HG03432 (cell line): ENCODE measurements around the gene YWHAG.
"Not testable (repeated sequence)": the region's sequence is repeated elsewhere in the genome, so short reads cannot be mapped to it uniquely, and the experiment has no call there.

ENCODE experiments used
- ATAC-seq: cut with Tn5 transposase; IDR thresholded peaks from one replicate; pipeline ENCODE4 v1.9.1; 2021; ENCODE audit warnings: mild to moderate bottlenecking, moderate library complexity; ENCODE audit not compliant: unreplicated experiment

YWHAG gene

DNA sequence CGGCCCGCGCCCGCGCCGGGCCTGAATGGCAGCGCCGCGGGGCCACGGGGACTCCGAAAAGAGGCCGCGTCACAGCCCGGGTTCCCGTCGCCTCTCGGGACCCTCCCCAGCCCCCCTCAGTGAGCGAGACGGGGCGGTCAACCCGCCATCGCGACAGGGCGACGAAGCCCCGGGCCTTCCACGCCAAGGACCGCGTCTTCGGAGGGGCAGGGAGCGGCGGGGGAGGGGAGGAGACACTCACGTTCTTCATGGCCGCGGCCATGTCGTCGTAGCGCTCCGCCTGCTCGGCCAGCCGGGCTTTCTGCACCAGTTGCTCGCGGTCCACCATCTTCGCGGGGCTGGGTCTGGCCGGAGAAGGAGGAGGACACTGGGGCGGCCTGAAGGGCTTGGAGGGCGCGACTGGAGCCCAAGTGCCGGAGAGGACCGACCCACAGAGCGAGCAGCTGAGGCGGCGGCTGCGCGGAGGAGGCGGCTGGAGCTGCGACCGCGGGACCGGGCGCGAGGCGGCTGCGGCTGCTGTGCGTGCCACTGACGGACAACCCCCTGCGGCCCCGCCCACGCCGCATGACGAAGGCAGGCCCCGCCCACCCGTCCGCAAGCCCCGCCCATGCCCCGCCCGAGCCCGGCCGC is at the start of gene YWHAG:
Gene YWHAG (minus strand): TSS at position 511 of the 630 bp plus-strand sequence. CDS start 183 bp downstream, at position 328.
- peak; percentile 75 for ATAC-seq

DNA sequence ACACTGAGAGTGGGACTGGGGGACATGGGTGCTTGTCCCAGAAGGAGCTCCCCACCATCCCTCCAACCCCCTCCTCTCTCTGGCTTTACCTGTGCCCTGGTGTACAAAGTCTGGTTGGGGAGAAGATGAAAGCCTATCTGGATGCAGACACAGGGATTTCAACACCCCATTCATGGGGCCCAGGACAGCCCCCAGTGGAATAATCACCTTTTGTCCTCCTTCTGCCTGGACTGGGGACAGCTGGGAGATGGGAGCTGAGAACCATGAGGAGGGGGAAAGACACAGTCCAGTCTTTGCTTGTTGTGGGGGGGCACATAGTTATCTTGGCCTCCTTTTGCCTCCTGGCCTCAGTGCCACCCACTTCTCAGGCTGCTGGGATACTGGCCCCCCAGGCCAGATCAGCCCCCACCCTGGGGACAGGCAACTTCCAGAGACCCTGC is 49.4 kb upstream of the YWHAG start:
- no peak for ATAC-seq

DNA sequence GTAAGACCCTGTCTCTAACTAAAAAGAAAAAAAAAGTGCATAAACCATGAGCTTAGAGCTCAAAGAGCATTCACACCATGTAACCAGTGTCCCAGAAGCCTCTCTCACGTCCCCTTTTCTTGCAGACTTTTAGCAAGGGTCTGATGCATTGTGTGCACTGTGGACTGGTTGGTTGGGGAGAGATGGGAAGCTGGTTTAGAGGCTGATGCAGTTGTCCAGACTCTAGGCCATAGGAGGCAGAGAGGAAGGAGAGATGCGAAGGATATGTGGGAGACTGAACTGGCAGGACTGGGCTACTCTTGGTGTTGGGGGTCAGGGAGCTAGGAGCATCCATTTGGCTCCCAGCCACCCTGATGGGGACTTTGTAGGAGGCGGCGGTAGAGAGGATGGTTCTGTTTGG is 48.9 kb upstream of the YWHAG start:
- no peak for ATAC-seq

DNA sequence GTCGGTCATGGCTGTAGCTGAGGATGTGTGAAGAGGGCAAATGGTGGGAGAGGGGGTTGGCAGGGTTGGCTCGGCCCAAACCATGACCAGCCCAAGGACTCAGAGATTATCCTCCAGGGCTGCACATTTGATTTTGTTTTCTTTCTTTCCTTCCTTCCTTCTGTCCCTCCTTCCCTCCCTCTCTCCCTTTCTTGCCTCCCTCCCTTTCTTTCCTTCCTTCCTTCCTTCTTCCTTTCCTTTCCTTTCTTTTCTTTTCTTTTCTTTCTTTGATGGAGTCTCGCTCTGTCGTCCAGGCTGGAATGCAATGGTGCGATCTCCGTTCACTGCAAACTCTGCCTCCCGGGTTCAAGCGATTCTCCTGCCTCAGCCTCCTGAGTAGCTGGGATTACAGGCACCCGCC is 46.9 kb upstream of the YWHAG start:
- no peak for ATAC-seq

DNA sequence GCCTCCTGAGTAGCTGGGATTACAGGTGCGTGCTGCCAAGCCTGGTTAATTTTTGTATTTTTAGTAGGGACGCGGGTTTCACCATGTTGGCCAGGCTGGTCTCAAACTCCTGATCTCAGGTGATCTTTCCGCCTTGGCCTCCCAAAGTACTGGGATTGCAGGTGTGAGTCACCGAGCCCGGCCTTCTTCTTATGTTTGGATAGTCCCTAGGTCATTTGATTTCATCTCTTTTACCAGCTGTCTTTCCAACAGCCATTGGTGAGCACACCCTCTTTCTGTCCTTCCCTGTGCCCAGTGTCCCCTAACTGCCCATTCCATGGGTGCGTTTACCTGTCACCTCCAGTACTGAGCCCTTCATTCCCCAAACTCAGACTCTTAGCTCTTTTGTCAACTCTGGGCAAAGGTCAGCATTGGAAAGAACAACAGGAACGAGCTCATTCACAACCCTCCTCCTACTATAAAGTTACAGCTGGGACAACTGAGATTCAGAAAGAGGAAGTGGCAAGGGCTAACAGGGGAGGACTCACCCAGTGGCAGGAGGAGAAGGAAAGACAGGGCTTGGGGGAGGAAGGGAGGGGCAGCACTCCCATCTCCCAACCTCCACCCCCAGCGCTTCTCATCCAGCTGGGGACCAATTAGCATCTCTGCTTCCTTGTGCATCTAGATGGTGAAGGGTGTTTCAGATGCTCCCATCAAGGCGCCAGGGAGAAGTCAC is 45.1 kb upstream of the YWHAG start:
- peak; percentile 47 for ATAC-seq

DNA sequence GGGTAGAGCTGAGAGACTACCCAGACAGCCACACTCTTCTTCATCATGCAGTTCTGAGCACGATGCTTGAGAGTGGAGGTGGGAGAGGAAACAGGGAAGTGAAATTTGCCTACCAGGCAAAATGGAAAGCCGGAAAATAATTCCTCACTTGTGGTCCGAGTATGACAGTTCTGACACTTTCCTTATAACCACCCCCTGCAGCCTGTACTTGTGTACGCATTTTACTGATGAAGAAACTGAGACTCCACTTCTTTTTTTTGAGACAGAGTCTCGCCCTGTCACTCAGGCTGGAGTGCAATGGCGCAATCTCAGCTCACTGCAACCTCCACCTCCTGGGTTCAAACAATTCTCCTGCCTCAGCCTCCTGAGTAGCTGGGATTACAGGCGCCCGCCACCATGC is 44.3 kb upstream of the YWHAG start:
- not testable (repeated sequence) for ATAC-seq

DNA sequence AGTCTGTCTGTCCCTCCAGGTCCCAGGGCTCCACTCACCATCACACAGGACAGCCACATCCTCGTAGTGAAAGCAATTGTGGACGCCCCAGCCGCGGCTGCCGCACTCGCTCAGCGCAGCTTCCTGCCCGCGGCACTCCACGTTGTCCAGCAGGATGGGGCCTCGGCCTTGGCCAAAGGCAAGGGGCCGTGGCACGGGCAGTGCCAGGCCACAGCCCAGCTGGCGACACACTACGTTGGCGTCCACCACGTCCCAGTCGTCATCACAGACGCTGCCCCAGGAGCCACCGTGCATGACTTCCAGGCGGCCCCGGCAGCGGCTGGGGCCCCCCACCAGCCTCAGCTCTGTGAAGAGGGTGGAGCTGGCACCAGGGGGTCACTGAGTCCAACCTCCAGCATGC is 41.5 kb upstream of the YWHAG start:
- ATAC-seq, result no peak

DNA sequence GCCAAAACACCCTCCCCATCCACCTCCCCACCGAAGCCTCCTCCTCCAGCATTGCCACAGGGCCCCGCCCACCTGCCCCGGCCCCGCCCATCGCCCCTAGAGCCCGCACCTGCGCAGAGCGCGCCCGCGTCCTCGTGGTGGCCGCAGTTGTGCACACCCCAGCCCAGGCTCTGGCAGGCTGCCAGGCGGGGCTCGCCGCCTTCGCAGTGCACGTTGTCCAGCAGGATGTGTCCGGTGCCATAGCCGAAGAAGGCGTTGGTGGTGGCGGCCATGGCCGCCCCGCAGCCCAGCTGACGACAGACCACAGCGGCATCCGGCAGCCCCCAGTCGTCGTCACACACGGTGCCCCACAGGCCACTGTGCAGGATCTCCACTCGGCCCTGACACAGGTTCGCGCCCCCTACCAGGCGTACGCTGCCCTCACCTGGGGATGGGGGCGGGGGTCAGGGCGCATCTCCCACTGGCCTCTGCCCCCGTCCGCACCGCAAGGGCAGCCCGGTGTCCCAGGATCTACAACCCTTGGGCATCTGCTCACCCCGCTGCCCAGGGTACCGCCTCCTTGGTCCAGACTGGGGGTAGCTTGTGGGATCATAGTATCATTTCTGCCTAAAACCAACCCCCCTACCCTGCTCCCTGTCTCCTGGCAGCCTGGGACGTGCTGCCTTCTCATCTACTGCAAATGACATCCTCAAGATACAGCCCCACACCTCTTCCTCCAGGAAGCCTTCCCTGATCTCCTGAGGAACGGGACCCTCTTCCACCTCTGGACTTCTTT is 38.8 kb upstream of the YWHAG start:
- ATAC-seq, result no peak

DNA sequence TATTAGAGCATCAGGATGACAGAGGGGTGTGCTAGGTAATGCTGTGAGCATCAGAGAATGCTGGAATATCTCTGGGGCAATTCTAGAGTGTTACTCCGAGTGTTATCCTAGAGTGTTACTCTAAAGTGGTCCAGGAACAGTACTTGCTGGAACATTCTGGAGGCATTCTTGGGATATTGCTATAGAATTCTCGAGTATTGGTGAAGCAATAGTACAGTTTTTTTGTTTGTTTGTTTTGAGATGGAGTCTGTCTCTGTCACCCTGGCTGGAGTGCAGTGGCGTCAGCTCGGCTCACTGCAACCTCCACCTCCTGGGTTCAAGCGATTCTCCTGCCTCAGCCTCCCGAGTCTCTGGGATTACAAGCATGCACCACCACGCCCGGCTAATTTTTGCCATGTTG is 38.1 kb upstream of the YWHAG start:
- ATAC-seq, result no peak

DNA sequence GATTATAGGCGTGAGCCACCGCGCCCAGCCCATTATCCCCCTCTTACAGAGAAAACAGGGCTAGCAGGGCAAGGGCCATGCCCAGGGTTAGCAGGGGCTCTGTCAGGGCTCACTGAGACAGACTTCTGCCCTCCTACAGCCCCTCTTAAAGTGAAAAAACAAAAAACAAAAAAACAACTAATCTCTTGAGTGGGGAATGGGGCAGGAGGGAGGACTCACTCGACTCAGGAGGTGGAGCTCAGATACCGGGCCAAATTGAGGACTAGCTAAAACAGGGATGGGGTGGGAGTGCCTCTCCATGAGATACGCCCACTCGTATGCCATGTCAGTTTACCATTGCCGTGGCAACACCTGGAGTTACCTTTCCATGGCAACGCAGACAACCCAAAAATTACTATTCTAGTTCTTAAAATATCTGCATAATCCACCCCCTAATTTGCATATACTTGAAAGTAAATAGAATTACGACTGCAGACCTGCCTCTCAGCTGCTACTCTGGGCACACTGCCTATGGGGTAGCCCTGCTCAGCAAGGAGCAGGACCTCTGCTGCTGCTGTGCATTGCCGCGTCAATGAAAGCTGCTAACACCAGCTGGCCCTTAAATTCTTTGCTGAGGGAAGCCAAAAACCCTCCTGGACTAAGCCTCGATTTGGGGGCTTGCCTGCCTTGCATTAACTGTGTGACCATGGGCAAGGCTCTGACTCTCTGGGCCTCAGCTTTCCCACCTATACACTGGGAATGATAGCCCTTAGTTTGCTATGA is 37.4 kb upstream of the YWHAG start:
- ATAC-seq, result no peak

DNA sequence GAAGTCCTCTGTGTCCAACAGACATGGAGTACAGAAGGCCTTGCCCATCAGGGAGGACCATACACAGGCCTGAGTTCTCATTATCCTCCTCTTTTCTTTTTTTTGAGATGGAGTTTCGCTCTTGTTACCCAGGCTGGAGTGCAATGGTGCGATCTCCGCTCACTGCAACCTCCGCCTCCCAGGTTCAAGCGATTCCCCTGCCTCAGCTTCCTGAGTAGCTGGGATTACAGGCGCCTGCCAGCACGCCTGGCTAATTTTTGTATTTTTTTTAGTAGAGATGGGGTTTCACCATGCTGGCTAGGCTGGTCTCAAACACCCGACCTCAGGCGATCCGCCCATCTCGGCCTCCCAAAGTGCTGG is 36.8 kb upstream of the YWHAG start:
- not testable (repeated sequence) for ATAC-seq

DNA sequence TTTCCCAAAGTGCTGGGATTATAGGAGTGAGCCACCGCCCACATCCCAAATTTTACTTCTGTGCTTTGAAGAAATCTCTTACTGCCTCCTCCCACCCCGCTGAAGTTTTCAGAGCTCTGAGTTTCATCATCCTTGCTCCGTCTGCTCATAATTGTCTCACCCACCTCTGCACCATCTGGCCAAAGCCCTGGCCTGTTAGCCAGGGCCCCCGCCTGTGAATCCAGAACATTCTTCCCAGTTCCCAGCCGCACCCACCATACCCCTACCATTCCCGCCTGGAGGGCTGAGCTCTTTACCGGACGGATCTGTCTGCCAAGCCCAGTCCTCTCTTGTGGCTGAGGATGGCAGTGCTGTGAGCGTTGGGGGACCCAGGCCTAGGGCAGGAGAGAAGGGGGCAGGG is 36.2 kb upstream of the YWHAG start:
- no peak for ATAC-seq

DNA sequence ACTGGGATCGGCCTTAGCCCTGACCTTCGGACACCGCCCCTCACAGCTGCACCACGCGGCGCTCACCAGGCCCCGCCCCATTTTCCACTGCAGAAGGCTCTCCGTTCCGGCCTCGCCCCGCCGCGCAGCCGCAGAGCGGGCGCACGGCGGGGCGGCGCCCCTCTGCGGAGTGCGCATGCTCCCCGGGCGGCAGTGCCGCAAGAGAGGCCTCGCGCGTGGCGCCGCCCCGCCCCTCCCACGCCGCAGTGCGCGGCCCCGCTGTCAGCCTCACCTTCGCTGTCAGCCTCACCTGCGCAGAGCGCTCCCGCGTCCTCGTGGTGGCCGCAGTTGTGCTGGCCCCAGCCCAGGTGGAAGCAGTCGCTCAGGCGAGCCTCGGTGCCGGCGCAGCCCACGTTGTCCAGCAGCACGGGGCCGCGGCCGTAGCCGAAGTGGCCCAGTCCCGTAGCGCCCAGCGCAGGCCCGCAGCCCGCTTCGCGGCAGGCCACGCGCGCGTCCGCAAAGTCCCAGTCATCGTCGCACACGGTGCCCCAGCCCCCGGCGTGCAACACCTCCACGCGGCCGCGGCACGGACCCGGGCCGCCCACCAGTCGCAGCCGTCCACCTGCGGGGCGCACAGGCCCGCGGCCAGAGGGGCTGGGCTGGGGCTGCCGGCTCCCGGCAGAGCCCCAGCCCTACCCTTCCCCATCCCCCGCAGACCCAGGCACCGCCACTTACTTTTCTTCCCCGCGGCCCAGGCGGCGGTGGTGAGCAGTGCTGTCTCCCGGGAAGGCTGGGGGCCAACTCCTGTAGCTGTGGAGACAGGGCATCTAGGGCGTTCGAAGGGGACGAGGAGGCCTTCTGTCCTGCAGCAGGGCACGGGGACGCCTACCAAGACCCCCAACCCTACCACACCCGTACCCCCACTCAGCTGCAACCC is 34.6 kb upstream of the YWHAG start:
- ATAC-seq, result peak; percentile 89

DNA sequence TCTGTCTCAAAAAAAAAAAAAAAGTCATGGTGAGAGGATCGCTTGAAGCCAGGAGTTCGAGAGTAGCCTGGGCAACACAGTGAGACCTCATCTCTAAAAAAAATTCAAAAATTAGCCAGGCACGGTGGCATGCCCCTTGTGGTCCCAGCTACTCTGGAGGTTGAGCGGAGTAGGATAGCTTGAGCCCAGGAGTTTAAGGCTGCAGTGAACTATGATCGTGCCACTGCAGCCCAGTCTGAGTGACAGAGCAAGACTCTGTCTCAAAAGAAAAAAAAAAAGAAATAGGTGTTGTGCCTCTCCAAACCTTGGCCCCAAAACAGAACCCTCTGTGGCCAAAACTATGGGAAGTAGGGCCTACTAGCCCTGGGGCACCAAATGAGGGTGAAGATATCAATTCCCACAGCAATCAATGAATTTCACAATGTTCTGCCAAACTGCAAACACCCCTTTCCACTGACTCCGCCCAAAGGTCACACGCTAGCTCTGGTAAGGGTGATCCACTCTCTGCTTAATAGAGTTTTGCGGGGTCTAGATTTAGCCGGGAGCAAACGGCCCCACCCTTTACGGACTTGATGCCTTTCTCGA is 33.8 kb upstream of the YWHAG start:
- no peak for ATAC-seq

DNA sequence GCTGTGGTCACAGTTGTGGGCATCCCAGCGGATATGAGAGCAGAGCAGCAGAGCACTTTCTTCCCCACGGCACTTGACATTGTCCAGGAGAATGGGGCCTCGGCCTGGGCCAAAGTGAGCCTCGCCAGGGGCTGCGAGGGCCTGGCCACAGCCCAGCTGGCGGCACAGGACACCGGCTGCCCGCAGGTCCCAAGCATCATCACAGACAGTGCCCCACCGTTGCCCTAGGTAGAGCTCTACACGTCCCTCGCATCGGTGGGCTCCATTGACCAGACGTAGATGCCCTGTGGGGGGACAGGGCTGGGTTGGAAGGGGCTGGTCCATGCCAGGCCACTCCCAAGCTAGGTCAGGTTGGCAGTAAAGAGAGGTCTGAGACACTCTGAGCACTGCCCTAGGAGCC is 31.3 kb upstream of the YWHAG start:
- ATAC-seq, result no peak

DNA sequence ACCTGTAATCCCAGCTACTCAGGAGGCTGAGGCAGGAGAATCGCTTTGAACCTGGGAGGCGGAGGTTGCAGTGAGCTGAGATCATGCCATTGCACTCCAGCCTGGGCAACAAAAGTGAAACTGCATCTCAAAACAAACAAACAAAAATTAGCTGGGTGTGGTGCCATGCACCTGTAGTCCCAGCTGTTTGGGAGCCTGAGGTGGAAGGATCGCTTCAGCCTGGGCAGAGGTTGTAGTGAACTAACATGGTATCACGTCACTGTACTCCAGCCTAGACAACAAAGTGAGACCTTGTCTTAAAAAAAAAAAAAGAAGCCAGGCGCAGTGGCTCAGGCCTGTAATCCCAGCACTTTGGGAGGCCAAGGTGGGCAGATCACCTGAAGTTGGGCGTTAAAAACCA is 29.0 kb upstream of the YWHAG start:
- not testable (repeated sequence) for ATAC-seq

DNA sequence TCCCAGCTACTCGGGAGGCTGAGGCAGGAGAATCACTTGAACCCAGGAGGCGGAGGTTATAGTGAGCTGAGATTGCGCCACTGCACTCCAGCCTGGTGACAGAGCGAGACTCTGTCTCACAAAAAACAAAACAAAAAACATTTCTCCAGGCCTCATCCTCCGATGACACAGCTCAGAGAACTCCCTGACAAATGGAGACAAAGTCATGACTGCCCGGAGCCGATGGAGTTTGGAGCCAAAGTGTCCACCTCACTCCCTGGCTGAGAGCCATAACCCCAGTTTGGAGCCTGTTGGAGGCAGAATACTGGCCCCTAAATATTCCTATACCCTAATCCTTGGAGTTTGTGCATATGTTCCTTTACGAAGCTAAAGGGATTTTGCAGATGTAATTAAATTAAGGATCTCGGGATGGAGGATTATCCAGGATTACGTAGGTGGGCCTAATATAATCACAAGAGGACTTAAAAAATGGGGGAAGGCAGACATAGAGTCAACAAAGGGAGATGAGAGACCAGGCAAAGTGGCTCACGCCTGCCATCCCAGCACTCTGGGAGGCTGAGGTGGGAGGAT is 28.0 kb upstream of the YWHAG start:
- ATAC-seq, result no peak

DNA sequence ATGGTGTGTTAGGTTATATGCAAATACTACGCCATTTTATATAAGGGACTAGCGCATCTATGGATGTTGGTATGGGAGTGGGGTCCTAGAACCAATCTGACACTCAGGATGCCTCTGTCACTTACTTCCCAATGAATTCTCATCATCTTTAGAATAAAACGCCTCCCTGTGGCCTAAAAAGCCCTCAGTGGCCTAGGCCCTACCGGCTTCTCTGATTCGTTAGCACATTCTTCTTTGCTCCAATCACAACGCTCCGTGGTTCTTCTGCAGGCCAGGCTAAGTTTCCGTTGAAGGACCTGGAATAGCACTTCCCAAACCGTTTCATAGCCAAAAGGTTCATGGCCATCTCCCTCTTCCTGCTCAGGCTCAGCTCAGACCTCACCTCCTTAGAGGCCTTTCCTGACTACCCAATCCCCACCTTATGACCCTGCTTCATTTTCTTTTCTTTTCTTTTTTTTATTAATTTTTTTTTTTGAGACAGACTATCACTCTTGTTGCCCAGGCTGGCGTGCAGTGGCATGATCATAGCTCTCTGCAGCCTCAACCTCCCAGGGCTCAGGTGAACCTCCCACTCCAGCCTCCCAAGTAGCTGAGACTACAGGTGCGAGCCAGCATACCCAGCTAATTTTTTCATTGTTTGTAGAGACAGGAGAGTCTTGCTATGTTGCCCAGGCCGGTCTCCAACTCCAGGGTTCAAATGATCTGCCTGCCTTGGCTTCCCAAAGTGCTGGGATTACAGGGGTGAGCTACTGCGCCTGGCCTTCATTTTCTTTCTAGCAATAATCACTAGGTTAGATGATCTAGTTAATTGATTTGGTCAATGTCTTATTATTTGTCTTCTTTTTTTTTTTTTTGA is 24.5 kb upstream of the YWHAG start:
- no peak for ATAC-seq

DNA sequence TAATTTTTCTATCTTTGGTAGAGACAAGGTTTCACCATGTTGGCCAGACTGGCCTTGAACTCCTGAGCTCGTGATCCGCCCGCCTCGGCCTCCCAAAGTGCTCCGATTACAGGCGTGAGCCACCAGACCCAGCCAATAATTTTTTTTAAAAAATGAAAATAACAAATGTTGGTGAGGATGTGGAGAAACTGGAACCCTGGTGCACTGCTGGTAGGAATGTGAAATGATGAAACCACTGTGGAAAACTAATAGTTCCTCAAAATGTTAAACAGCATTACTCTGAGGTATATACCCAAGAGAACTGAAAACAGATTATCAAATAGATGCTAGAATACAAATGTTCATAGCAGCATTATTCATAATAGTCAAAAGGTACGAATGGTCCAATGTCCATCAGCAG is 23.0 kb upstream of the YWHAG start:
- ATAC-seq, result no peak
